Measurements from ENCODE around the gene ARRB1.

ARRB1 gene

GRCh38 chr11:75261902-75262361 is 89.5 kb downstream of the ARRB1 start:
- Histone ChIP-seq H3K36me3 (ENCODE audit: control insufficient read depth, insufficient read depth, low read length) (no peaks in the 10 kb centered on the region), H3K27me3 (replicated peaks; ENCODE audit: control insufficient read depth, insufficient read depth, low read length) (no peaks in the 10 kb centered on the region; the same call in 1 of the 2 replicates), H3K4me3 (replicated peaks; ENCODE audit: low read depth, low read length) (no peak overlapping the region)
- no peak for DNase-seq (ENCODE audit: extremely low read depth, insufficient read length)
- TF ChIP-seq CTCF (IDR thresholded peaks at IDR 0.05; ENCODE audit: insufficient read depth, low read length, poor library complexity, severe bottlenecking) = no peak

GRCh38 chr11:75260396-75261170 is 90.9 kb downstream of the ARRB1 start:
- H3K36me3 ChIP-seq (ENCODE audit: control insufficient read depth, insufficient read depth, low read length) = no peaks in the 10 kb centered on the region
- no peak overlapping the region for H3K4me3 ChIP-seq (replicated peaks; ENCODE audit: low read depth, low read length)
- no peak for TF ChIP-seq CTCF (IDR thresholded peaks at IDR 0.05; ENCODE audit: insufficient read depth, low read length, poor library complexity, severe bottlenecking)
- no peaks in the 10 kb centered on the region; the same call in 1 of the 2 replicates for H3K27me3 ChIP-seq (replicated peaks; ENCODE audit: control insufficient read depth, insufficient read depth, low read length)
- DNase-seq (ENCODE audit: extremely low read depth, insufficient read length) = no peak

GRCh38 chr11:75254326-75254725 is 97.1 kb downstream of the ARRB1 start:
- no peak for DNase-seq (ENCODE audit: extremely low read depth, insufficient read length)
- H3K4me3 ChIP-seq (replicated peaks; ENCODE audit: low read depth, low read length) = no peak overlapping the region
- H3K36me3 ChIP-seq (ENCODE audit: control insufficient read depth, insufficient read depth, low read length) = no peaks in the 10 kb centered on the region
- no peak for TF ChIP-seq CTCF (IDR thresholded peaks at IDR 0.05; ENCODE audit: insufficient read depth, low read length, poor library complexity, severe bottlenecking)
- H3K27me3 ChIP-seq (replicated peaks; ENCODE audit: control insufficient read depth, insufficient read depth, low read length) = no peaks in the 10 kb centered on the region

GRCh38 chr11:75249704-75250103 is 101.8 kb downstream of the ARRB1 start:
- no peak for DNase-seq (ENCODE audit: extremely low read depth, insufficient read length)
- no peak for TF ChIP-seq CTCF (IDR thresholded peaks at IDR 0.05; ENCODE audit: insufficient read depth, low read length, poor library complexity, severe bottlenecking)
- Histone ChIP-seq H3K36me3 (ENCODE audit: control insufficient read depth, insufficient read depth, low read length) (no peaks in the 10 kb centered on the region), H3K4me3 (replicated peaks; ENCODE audit: low read depth, low read length) (no peak overlapping the region), H3K27me3 (replicated peaks; ENCODE audit: control insufficient read depth, insufficient read depth, low read length) (peaks cover 3% of the 10 kb centered on the region)

GRCh38 chr11:75248924-75249256 is 102.6 kb downstream of the ARRB1 start:
- TF ChIP-seq CTCF (IDR thresholded peaks at IDR 0.05; ENCODE audit: insufficient read depth, low read length, poor library complexity, severe bottlenecking) = no peak
- Histone ChIP-seq H3K36me3 (ENCODE audit: control insufficient read depth, insufficient read depth, low read length) (no peaks in the 10 kb centered on the region), H3K27me3 (replicated peaks; ENCODE audit: control insufficient read depth, insufficient read depth, low read length) (peaks cover 3% of the 10 kb centered on the region), H3K4me3 (replicated peaks; ENCODE audit: low read depth, low read length) (no peak overlapping the region)
- DNase-seq (ENCODE audit: extremely low read depth, insufficient read length) = no peak

All from GM06990 (cell line).